ENCODE measurements around the gene CASP5. TPM values are rescaled to one million over a fixed set of nuclear protein-coding genes. Genes with fewer than 3 reads are reported as not detected.
A peak's percentile ranks its signal among the peaks of the same experiment; 100 is the strongest.

CASP5 gene
- total RNA-seq, 1 donor from 2014 or later, result not detected

DNA sequence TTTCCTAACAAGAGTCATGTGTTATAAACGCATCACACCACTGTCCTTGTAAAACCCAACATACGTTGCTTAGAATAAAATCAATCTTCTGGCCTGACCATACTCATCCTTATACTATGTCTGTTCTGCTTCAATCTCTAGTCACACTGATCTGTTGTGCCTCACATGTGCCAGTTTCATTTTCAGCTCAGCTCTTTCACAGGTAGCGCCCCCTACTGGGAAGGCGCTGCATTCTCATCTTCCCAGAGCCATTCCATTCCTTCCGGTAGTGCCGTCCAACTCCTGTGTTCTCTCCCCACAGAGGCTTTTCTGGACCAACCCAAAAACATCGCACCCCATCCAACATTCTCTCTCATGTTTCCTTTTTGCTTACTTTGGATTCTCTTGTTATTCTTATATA lies 22.2 kb downstream of the CASP5 start:
- no peak for DNase-seq (ENCODE audit: low read depth)
- TF ChIP-seq, protein P1, sequence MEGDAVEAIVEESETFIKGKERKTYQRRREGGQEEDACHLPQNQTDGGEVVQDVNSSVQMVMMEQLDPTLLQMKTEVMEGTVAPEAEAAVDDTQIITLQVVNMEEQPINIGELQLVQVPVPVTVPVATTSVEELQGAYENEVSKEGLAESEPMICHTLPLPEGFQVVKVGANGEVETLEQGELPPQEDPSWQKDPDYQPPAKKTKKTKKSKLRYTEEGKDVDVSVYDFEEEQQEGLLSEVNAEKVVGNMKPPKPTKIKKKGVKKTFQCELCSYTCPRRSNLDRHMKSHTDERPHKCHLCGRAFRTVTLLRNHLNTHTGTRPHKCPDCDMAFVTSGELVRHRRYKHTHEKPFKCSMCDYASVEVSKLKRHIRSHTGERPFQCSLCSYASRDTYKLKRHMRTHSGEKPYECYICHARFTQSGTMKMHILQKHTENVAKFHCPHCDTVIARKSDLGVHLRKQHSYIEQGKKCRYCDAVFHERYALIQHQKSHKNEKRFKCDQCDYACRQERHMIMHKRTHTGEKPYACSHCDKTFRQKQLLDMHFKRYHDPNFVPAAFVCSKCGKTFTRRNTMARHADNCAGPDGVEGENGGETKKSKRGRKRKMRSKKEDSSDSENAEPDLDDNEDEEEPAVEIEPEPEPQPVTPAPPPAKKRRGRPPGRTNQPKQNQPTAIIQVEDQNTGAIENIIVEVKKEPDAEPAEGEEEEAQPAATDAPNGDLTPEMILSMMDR (conservative IDR thresholded peaks at IDR 0.05; ENCODE audit: low read depth, low read length), result peak; percentile 74
- no peak overlapping the region for H3K4me3 ChIP-seq (ENCODE audit: low read depth, low read length)

DNA sequence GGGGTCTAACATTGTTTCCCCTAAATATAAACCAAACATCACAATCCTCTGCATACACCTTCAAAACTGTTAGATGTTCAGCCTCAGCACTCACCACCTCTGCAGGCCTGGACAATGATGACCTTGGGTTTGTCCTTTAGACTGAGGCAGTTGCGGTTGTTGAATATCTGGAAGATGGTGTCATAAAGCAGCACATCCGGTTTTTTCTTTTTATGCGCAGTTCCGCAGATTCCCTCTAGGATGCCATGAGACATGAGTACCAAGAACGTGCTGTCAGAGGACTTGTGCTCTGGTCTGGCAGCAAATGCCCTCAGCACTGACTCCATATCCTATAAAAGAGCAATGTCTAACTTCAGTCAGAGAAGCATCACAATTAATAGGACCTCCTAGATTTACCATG lies 22.8 kb downstream of the CASP5 start:
- no peak overlapping the region for H3K4me3 ChIP-seq (ENCODE audit: low read depth, low read length)
- no peak for DNase-seq (ENCODE audit: low read depth)
- TF ChIP-seq, protein P1 (conservative IDR thresholded peaks at IDR 0.05; ENCODE audit: low read depth, low read length), result peak; percentile 20

DNA sequence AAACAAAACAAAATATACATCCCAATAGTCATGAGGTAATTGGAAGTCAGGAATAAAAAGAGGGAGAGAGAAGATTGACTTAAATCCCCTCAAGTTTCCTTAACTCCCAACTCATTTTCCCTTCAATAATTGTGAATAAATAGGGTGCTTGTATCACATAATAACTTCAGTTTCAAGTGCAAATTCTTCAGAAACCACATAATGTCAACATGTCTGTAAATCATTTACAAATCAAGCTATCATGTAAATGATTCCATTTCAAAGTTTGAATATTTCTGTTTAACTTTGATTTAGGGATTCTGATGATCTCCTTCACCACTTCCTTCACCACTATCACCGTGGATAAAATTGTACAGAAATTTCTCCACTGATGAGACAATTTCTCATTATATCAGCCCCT lies 23.2 kb downstream of the CASP5 start:
- peak; percentile 23 for DNase-seq (ENCODE audit: low read depth)
- TF ChIP-seq, protein P1 (conservative IDR thresholded peaks at IDR 0.05; ENCODE audit: low read depth, low read length), result no peak
- no peak overlapping the region for H3K4me3 ChIP-seq (ENCODE audit: low read depth, low read length)

DNA sequence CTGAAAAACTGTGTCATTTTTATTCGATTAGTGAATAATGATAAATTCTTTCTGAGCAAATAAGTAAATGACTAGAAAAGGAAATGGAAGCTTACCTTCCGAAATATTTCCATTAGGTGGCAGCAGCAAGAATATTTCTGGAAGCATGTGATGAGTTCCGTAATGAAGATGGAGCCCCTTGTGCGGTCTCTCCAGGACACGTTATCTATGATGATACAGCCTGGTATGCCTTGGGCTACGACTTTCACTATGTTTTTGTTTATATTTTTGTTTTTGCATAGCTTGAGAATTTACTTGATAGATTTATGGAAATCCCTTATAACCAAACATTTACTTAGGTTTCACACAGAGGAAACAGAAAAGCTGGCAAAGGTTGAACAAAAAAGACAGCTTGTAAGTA lies 25.7 kb downstream of the CASP5 start:
- no peak overlapping the region for H3K4me3 ChIP-seq (ENCODE audit: low read depth, low read length)
- TF ChIP-seq, protein P1 (conservative IDR thresholded peaks at IDR 0.05; ENCODE audit: low read depth, low read length), result peak; percentile 42
- no peak for DNase-seq (ENCODE audit: low read depth)

DNA sequence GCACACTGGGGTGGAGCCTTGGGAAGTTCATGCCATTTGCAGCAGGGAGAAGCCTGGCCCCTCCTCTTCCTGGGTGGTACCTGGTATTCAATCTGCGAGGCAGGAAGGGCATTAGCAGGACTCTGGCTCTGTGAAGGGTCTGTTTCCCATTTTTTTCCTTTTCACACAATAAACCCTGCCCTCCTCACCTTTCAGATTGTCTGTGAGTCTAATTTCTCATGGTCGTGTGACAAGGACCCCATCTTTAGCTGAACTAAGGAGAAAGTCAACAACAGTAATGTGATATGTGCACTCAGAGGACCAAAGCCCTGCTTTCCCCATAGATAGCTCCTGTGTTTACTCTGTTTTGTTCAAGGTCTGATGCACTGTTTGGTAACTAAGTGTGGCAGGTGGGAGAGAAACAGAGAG lies 28.0 kb downstream of the CASP5 start:
- no peak overlapping the region for H3K4me3 ChIP-seq (ENCODE audit: low read depth, low read length)
- no peak for DNase-seq (ENCODE audit: low read depth)
- TF ChIP-seq, protein P1 (conservative IDR thresholded peaks at IDR 0.05; ENCODE audit: low read depth, low read length), result no peak

DNA sequence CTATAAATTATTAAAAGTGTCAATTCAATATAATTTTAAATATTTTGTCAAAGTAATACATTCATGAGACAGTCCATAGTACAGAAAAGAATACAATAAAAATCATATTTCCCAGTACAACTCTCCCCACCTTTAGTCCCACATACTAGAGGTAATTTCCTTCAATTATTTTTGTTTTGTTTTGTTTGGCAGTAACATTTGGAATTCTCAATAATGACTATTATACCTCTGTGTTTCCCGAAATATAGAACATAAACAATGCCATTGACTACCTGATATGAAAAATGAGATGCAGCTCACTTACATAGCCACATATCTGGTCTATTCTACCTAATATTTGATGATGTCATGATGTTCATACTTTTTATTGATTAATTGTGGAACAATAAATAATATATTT lies 30.2 kb downstream of the CASP5 start:
- DNase-seq (ENCODE audit: low read depth), result no peak
- no peak overlapping the region for H3K4me3 ChIP-seq (ENCODE audit: low read depth, low read length)
- TF ChIP-seq, protein P1 (conservative IDR thresholded peaks at IDR 0.05; ENCODE audit: low read depth, low read length), result no peak

DNA sequence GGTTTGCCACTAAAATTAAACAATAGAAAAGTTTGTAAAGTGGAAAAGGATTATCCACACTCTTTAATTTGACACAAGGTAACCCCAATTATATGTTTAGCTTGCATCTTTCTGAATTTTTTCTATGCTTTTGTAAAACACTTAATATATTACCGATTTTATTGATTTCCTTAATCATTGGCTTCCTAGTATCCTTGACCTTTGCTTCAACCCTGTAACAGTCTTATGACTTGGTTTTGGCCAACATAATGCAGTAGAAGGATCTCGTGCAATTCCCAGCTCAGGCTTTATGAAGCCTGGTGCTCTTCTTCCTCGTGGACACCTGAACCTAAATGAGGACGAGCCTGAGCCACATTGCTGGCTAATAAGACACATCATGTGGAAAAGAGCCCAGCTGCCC lies 31.0 kb downstream of the CASP5 start:
- no peak for DNase-seq (ENCODE audit: low read depth)
- TF ChIP-seq, protein P1 (conservative IDR thresholded peaks at IDR 0.05; ENCODE audit: low read depth, low read length), result no peak
- no peak overlapping the region for H3K4me3 ChIP-seq (ENCODE audit: low read depth, low read length)
